PC-9 (cell line): ENCODE measurements around the gene VGLL1.

Source experiments
- CTCF ChIP-seq: fragments of 200-600 bp; sonication (generic); conservative IDR thresholded peaks from 2 replicates; pipeline ENCODE4 v1.6.1; 2017; ENCODE audit warnings: mixed run types, antibody characterized with exemption, mild to moderate bottlenecking, moderate library complexity
- EZH2 ChIP-seq: fragments of 200-600 bp; sonication (generic); IDR thresholded peaks from 2 replicates; pipeline ENCODE4 v1.8.0; 2017; ENCODE audit warnings: antibody characterized with exemption, low read depth

- TF ChIP-seq CTCF (no peak), EZH2 (no peak)
Measured at GRCh38 chrX:136589966-136590365, 58.0 kb downstream of the VGLL1 start.
